ENCODE results near the gene EEIG1. TPM values are rescaled to one million over a fixed set of nuclear protein-coding genes. Genes with fewer than 3 reads are reported as not detected.

EEIG1 gene
- total RNA-seq, 1 experiment from 2014 or later: 176 TPM

GRCh38 chr9:127993721-127994120, 12.9 kb upstream of the EEIG1 start:
- H3K79me2 ChIP-seq (ENCODE audit: low read depth): no peaks in the 10 kb centered on the region
- no peaks in the 10 kb centered on the region for H3K27me3 ChIP-seq (ENCODE audit: insufficient read depth, low read depth)
- intact Hi-C loops (cut with micrococcal nuclease; ENCODE audit: unreplicated experiment): no loop called here
- BruUV-seq (replicated peaks): no TSS peak
- H3K9me2 ChIP-seq (ENCODE audit: insufficient read depth): no peaks in the 10 kb centered on the region
- no peaks in the 10 kb centered on the region for H4K20me1 ChIP-seq (ENCODE audit: insufficient read depth)
- ChIA-PET POLR2A (ENCODE audit: unreplicated experiment) (no interaction called here), CTCF (no interaction called here)
- H3F3A ChIP-seq (ENCODE audit: insufficient read depth, low read depth): peaks cover 20% of the 10 kb centered on the region
- H3K4me3 ChIP-seq: no peak overlapping the region
- H3K9me3 ChIP-seq (ENCODE audit: insufficient read depth, low read depth): no peaks in the 10 kb centered on the region
- TF ChIP-seq EZH2 (IDR thresholded peaks at IDR 0.05; ENCODE audit: low read depth): no peak
- no peak for TF ChIP-seq CTCF (conservative IDR thresholded peaks at IDR 0.05)
- H3K27ac ChIP-seq: no peak overlapping the region
- H3K4me2 ChIP-seq: no peak overlapping the region
- no peak for DNase-seq
- peaks cover 23% of the 10 kb centered on the region for H3K4me1 ChIP-seq (replicated peaks; ENCODE audit: insufficient read depth)
- H2AFZ ChIP-seq: no peak overlapping the region
- H3K36me3 ChIP-seq (ENCODE audit: low read depth): no peaks in the 10 kb centered on the region

- TF ChIP-seq EZH2 (IDR thresholded peaks at IDR 0.05; ENCODE audit: low read depth) (no peak), CTCF (conservative IDR thresholded peaks at IDR 0.05) (no peak)
- H3K4me1 ChIP-seq (replicated peaks; ENCODE audit: insufficient read depth): peaks cover 41% of the 10 kb centered on the region
- peak overlapping the region; percentile 58 for H3K4me2 ChIP-seq
- no TSS peak for BruUV-seq (replicated peaks)
- no peaks in the 10 kb centered on the region for H3K79me2 ChIP-seq (ENCODE audit: low read depth)
- ChIA-PET CTCF (interaction anchor here (0.6 to 1.0 kb wide), 2 partner anchors 24 to 43 kb away, joined by 3 to 6 read pairs; no protein-coding TSS in a partner anchor), POLR2A (ENCODE audit: unreplicated experiment) (interaction anchor here (1.0 kb wide), 1 partner anchor 11 kb away, joined by 7 read pairs; the partner anchor contains the start of gene EEIG1)
- no peak for DNase-seq
- peaks cover 36% of the 10 kb centered on the region for H3F3A ChIP-seq (ENCODE audit: insufficient read depth, low read depth)
- no peaks in the 10 kb centered on the region for H4K20me1 ChIP-seq (ENCODE audit: insufficient read depth)
- peak overlapping the region; percentile 79 for H3K27ac ChIP-seq
- no peak overlapping the region for H3K4me3 ChIP-seq
- no peaks in the 10 kb centered on the region for H3K27me3 ChIP-seq (ENCODE audit: insufficient read depth, low read depth)
- H3K9me3 ChIP-seq (ENCODE audit: insufficient read depth, low read depth): no peaks in the 10 kb centered on the region
- H3K9me2 ChIP-seq (ENCODE audit: insufficient read depth): no peaks in the 10 kb centered on the region
- H2AFZ ChIP-seq: no peak overlapping the region
- intact Hi-C loops (cut with micrococcal nuclease; ENCODE audit: unreplicated experiment): no loop called here
- no peaks in the 10 kb centered on the region for H3K36me3 ChIP-seq (ENCODE audit: low read depth)
Measured at GRCh38 chr9:127991757-127992274, 11.0 kb upstream of the EEIG1 start.

- BruUV-seq (replicated peaks): no TSS peak
- Histone ChIP-seq H3F3A (ENCODE audit: insufficient read depth, low read depth) (peaks cover 39% of the 10 kb centered on the region), H3K27ac (peak overlapping the region; percentile 79), H3K27me3 (ENCODE audit: insufficient read depth, low read depth) (no peaks in the 10 kb centered on the region), H3K36me3 (ENCODE audit: low read depth) (no peaks in the 10 kb centered on the region), H2AFZ (no peak overlapping the region), H3K4me2 (peak overlapping the region; percentile 58), H3K4me1 (replicated peaks; ENCODE audit: insufficient read depth) (peaks cover 47% of the 10 kb centered on the region), H3K79me2 (ENCODE audit: low read depth) (no peaks in the 10 kb centered on the region), H3K4me3 (no peak overlapping the region), H3K9me2 (ENCODE audit: insufficient read depth) (no peaks in the 10 kb centered on the region), H3K9me3 (ENCODE audit: insufficient read depth, low read depth) (no peaks in the 10 kb centered on the region), H4K20me1 (ENCODE audit: insufficient read depth) (no peaks in the 10 kb centered on the region)
- intact Hi-C loops (cut with micrococcal nuclease; ENCODE audit: unreplicated experiment): no loop called here
- TF ChIP-seq CTCF (conservative IDR thresholded peaks at IDR 0.05) (no peak), EZH2 (IDR thresholded peaks at IDR 0.05; ENCODE audit: low read depth) (no peak)
- ChIA-PET CTCF (interaction anchor here (0.6 to 1.0 kb wide), 2 partner anchors 23 to 43 kb away, joined by 3 to 6 read pairs; no protein-coding TSS in a partner anchor), POLR2A (ENCODE audit: unreplicated experiment) (interaction anchor here (0.6 to 1.0 kb wide), 3 partner anchors 10 to 733 kb away, joined by 7 to 16 read pairs (median 15); partner anchors contain the start of gene EEIG1)
- DNase-seq: peak; percentile 81 to 92
Measured at GRCh38 chr9:127991017-127991756, 10.4 kb upstream of the EEIG1 start.
